Gastroesophageal sphincter (tissue), 3 donors: ENCODE measurements around the gene NEUROG2.

ENCODE experiments used
- CTCF ChIP-seq, 4 experiments: fragments of 200-600 bp in 2 of 4; fragments of 450-650 bp in 2 of 4; sonication (generic) in 1 of 4; IDR thresholded peaks; one replicate each; pipeline ENCODE4 v1.5.1; 2017 to 2019; ENCODE audit warnings: antibody characterized with exemption in 4 of 4, mild to moderate bottlenecking in 2 of 4, moderate library complexity in 2 of 4
- EP300 ChIP-seq: sonication (generic); formaldehyde crosslinking; IDR thresholded peaks from one replicate; pipeline ENCODE4 v1.6.1; 2017; ENCODE audit warnings: antibody characterized with exemption, mild to moderate bottlenecking
- POLR2A ChIP-seq, 2 donors: fragments of 450-650 bp; IDR thresholded peaks; one replicate each; pipeline ENCODE4 v1.6.1; 2017; ENCODE audit warnings: antibody characterized with exemption in 2 of 2, mild to moderate bottlenecking in 2 of 2, moderate library complexity in 1 of 2
- POLR2AphosphoS5 ChIP-seq: sonication (generic); formaldehyde crosslinking; IDR thresholded peaks from one replicate; pipeline ENCODE4 v1.6.1; 2017; ENCODE audit warnings: antibody characterized with exemption

DNA sequence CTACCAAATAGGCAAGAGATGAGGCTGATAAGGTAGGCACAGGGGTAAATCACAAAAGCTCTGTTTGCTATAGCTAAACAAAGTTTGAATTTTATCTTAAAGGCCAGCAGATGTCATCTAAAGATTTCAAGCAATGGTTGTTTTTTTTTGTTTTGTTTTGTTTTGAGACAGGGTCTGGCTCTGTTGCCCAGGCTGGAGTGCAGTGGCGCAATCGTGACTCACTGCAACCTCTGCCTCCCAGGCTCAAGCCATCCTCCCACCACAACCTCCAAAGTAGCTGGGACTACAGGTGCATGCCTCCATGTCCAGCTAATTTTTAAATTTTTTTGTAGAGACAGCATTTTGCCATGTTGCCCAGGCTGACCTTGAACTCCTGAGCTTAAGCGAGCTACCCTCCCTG is 43.1 kb upstream of the NEUROG2 start:
- no peak for TF ChIP-seq POLR2AphosphoS5
- no peak for TF ChIP-seq CTCF (IDR thresholded peaks at IDR 0.05)
- TF ChIP-seq EP300, result no peak
- no peak for TF ChIP-seq POLR2A (IDR thresholded peaks at IDR 0.05)
